HG02852 (cell line): ENCODE measurements around the gene OR52E2.

Source experiments
- ATAC-seq: cut with Tn5 transposase; IDR thresholded peaks from one replicate; pipeline ENCODE4 v1.9.1; 2021; ENCODE audit warnings: mild to moderate bottlenecking, moderate library complexity; ENCODE audit not compliant: unreplicated experiment

OR52E2 gene

GRCh38 chr11:5013012-5013411, 46.4 kb downstream of the OR52E2 start:
- no peak for ATAC-seq

- ATAC-seq, result no peak
These were observed 48.2 kb downstream of the OR52E2 start for GRCh38 chr11:5011254-5011653.
